HEK293 (cell line): ENCODE results near the gene TMEM176A.

Experiments used
- TCF7L2 ChIP-seq: IDR thresholded peaks from 2 replicates; pipeline ENCODE4 v1.6.1; 2011; ENCODE audit warnings: low read depth, mild to moderate bottlenecking, inconsistent platforms, low read length, moderate library complexity, borderline replicate concordance
- ZBTB48 ChIP-seq: fragments of 450-650 bp; formaldehyde crosslinking; IDR thresholded peaks from 2 replicates; pipeline ENCODE4 v1.5.1; 2016; ENCODE audit warnings: missing biosample characterization, missing genetic modification characterization
- ZNF138 ChIP-seq: fragments of 450-650 bp; formaldehyde crosslinking; IDR thresholded peaks from 2 replicates; pipeline ENCODE4 v1.5.1; 2016; ENCODE audit warnings: missing biosample characterization, missing genetic modification characterization, borderline replicate concordance
- ZNF214 ChIP-seq: fragments of 450-650 bp; formaldehyde crosslinking; IDR thresholded peaks from 2 replicates; pipeline ENCODE4 v1.5.1; 2017; ENCODE audit warnings: missing biosample characterization, mild to moderate bottlenecking, missing genetic modification characterization, borderline replicate concordance
- ZNF239 ChIP-seq: fragments of 450-650 bp; formaldehyde crosslinking; IDR thresholded peaks from 2 replicates; pipeline ENCODE4 v1.5.1; 2016; ENCODE audit warnings: missing biosample characterization, missing genetic modification characterization
- ZNF311 ChIP-seq: fragments of 450-650 bp; formaldehyde crosslinking; IDR thresholded peaks from 2 replicates; pipeline ENCODE4 v1.5.1; 2017; ENCODE audit warnings: missing biosample characterization, missing genetic modification characterization, borderline replicate concordance
- ZNF335 ChIP-seq: fragments of 450-650 bp; formaldehyde crosslinking; conservative IDR thresholded peaks from 2 replicates; pipeline ENCODE4 v1.5.1; 2016; ENCODE audit warnings: missing biosample characterization, missing genetic modification characterization
- ZNF501 ChIP-seq: fragments of 450-650 bp; formaldehyde crosslinking; IDR thresholded peaks from 2 replicates; pipeline ENCODE4 v1.5.1; 2016; ENCODE audit warnings: missing biosample characterization, missing genetic modification characterization
- TF ChIP-seq, protein P1 (sequence below): fragments of 450-650 bp; formaldehyde crosslinking; IDR thresholded peaks from 2 replicates; pipeline ENCODE4 v1.5.1; 2016; ENCODE audit warnings: missing biosample characterization, missing genetic modification characterization
- TF ChIP-seq, protein P2 (sequence below): fragments of 450-650 bp; formaldehyde crosslinking; IDR thresholded peaks from 2 replicates; pipeline ENCODE4 v1.5.1; 2016; ENCODE audit warnings: missing biosample characterization, missing genetic modification characterization

DNA sequence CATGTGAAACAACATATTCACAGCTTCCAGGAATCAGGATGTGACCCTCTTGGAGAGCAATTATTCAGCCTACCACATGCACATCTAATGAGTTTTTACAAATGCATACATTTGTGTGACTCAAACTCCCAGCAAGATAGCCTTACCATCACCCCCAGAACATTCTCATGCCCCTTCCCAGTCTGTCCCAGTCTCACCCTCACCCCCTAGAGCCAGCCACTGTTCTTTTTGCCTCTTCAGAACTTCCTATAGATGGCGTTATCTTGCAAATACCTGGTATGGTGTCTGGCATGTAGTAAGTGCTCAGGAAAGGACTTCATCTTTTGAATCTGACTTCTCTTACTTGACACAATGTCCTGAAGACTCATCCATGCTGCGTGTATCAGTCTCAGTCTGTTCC is 27.8 kb downstream of the TMEM176A start:
- TF ChIP-seq TCF7L2 (no peak), ZBTB48 (no peak), ZNF138 (no peak), ZNF501 (tag by site-specific recombination) (no peak), ZNF311 (tag by site-specific recombination) (no peak), ZNF214 (no peak), ZNF335 (tag by site-specific recombination) (no peak), ZNF239 (tag by site-specific recombination) (no peak)
- TF ChIP-seq, protein P1, sequence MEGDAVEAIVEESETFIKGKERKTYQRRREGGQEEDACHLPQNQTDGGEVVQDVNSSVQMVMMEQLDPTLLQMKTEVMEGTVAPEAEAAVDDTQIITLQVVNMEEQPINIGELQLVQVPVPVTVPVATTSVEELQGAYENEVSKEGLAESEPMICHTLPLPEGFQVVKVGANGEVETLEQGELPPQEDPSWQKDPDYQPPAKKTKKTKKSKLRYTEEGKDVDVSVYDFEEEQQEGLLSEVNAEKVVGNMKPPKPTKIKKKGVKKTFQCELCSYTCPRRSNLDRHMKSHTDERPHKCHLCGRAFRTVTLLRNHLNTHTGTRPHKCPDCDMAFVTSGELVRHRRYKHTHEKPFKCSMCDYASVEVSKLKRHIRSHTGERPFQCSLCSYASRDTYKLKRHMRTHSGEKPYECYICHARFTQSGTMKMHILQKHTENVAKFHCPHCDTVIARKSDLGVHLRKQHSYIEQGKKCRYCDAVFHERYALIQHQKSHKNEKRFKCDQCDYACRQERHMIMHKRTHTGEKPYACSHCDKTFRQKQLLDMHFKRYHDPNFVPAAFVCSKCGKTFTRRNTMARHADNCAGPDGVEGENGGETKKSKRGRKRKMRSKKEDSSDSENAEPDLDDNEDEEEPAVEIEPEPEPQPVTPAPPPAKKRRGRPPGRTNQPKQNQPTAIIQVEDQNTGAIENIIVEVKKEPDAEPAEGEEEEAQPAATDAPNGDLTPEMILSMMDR (tag by site-specific recombination), result no peak
- TF ChIP-seq, protein P2, sequence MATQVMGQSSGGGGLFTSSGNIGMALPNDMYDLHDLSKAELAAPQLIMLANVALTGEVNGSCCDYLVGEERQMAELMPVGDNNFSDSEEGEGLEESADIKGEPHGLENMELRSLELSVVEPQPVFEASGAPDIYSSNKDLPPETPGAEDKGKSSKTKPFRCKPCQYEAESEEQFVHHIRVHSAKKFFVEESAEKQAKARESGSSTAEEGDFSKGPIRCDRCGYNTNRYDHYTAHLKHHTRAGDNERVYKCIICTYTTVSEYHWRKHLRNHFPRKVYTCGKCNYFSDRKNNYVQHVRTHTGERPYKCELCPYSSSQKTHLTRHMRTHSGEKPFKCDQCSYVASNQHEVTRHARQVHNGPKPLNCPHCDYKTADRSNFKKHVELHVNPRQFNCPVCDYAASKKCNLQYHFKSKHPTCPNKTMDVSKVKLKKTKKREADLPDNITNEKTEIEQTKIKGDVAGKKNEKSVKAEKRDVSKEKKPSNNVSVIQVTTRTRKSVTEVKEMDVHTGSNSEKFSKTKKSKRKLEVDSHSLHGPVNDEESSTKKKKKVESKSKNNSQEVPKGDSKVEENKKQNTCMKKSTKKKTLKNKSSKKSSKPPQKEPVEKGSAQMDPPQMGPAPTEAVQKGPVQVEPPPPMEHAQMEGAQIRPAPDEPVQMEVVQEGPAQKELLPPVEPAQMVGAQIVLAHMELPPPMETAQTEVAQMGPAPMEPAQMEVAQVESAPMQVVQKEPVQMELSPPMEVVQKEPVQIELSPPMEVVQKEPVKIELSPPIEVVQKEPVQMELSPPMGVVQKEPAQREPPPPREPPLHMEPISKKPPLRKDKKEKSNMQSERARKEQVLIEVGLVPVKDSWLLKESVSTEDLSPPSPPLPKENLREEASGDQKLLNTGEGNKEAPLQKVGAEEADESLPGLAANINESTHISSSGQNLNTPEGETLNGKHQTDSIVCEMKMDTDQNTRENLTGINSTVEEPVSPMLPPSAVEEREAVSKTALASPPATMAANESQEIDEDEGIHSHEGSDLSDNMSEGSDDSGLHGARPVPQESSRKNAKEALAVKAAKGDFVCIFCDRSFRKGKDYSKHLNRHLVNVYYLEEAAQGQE (tag by site-specific recombination), result no peak
